Transverse colon (tissue), 4 donors: ENCODE data around the gene SHROOM2.

Source experiments
- EP300 ChIP-seq: sonication (generic); formaldehyde crosslinking; IDR thresholded peaks from one replicate; pipeline ENCODE4 v1.6.1; 2017; ENCODE audit warnings: antibody characterized with exemption, low read depth
- POLR2A ChIP-seq: fragments of 450-650 bp; IDR thresholded peaks from one replicate; pipeline ENCODE4 v1.6.1; 2016; ENCODE audit warnings: antibody characterized with exemption, mild to moderate bottlenecking, moderate library complexity
- POLR2AphosphoS5 ChIP-seq, 3 donors: sonication (generic); formaldehyde crosslinking; IDR thresholded peaks; one replicate each; pipeline ENCODE4 v1.6.1; 2016; ENCODE audit warnings: antibody characterized with exemption in 3 of 3
- TF ChIP-seq, protein P1 (sequence below), 5 experiments: fragments of 200-600 bp in 3 of 5; fragments of 450-650 bp in 2 of 5; sonication (generic) in 3 of 5; IDR thresholded peaks; 1 replicate in 2 of 5; 2 replicates in 3 of 5; pipeline ENCODE4 v1.5.1; 2016 to 2017; ENCODE audit warnings: antibody characterized with exemption in 5 of 5, inconsistent platforms in 3 of 5, mild to moderate bottlenecking in 2 of 5, moderate library complexity in 1 of 5

DNA sequence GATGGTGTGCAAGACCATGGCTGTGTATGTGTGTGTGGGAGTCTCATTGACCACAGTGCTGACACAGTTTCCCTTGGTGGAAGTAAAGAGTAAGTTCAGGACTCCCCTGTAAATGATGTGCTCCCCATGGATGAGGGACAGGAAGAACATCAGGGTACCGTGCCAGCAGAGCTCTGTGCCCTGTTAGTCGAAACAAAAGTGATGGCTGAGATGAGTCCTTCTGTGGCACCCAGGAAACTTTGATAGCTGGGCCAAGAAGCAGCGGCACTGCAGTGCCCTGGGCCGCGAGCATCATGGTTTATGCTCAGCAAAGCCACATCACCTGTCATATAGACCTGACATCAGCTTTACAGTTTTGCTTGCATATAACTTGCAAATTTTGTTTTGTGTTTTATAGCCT lies 119.5 kb downstream of the SHROOM2 start:
- TF ChIP-seq, protein P1, sequence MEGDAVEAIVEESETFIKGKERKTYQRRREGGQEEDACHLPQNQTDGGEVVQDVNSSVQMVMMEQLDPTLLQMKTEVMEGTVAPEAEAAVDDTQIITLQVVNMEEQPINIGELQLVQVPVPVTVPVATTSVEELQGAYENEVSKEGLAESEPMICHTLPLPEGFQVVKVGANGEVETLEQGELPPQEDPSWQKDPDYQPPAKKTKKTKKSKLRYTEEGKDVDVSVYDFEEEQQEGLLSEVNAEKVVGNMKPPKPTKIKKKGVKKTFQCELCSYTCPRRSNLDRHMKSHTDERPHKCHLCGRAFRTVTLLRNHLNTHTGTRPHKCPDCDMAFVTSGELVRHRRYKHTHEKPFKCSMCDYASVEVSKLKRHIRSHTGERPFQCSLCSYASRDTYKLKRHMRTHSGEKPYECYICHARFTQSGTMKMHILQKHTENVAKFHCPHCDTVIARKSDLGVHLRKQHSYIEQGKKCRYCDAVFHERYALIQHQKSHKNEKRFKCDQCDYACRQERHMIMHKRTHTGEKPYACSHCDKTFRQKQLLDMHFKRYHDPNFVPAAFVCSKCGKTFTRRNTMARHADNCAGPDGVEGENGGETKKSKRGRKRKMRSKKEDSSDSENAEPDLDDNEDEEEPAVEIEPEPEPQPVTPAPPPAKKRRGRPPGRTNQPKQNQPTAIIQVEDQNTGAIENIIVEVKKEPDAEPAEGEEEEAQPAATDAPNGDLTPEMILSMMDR (IDR thresholded peaks at IDR 0.05): no peak
- TF ChIP-seq POLR2A (no peak), POLR2AphosphoS5 (IDR thresholded peaks at IDR 0.05) (no peak), EP300 (no peak)
